ENCODE data around the gene ALDH3B1.
A peak's percentile ranks its signal among the peaks of the same experiment; 100 is the strongest.

The ALDH3B1 gene

GRCh38 chr11:68022531-68022930 is 12.4 kb downstream of the ALDH3B1 start:
- Histone ChIP-seq H3K27me3 (ENCODE audit: low read length) (no peaks in the 10 kb centered on the region), H3K27ac (ENCODE audit: low read depth, low read length) (no peak overlapping the region), H3F3A (ENCODE audit: insufficient read depth) (no peaks in the 10 kb centered on the region; the same call in 1 of the 2 replicates), H2AFZ (ENCODE audit: low read depth, low read length, severe bottlenecking) (no peak overlapping the region), H3K9me2 (replicated peaks; ENCODE audit: insufficient read depth, low read length) (no peaks in the 10 kb centered on the region), H3K36me3 (ENCODE audit: low read length) (no peaks in the 10 kb centered on the region), H3K9ac (ENCODE audit: low read length) (no peak overlapping the region), H3K79me2 (ENCODE audit: insufficient read depth, low read length) (no peaks in the 10 kb centered on the region), H3K9me3 (ENCODE audit: insufficient read depth, low read length) (no peaks in the 10 kb centered on the region), H4K20me1 (ENCODE audit: low read depth, low read length) (no peaks in the 10 kb centered on the region), H3K4me3 (ENCODE audit: insufficient read depth, low read length, poor library complexity, severe bottlenecking) (no peak overlapping the region), H3K4me2 (ENCODE audit: low read depth, low read length, poor library complexity, severe bottlenecking) (no peak overlapping the region)
- TF ChIP-seq CTCF (IDR thresholded peaks at IDR 0.05; ENCODE audit: insufficient read depth, low read length, poor library complexity, severe bottlenecking) (no peak), EZH2phosphoT487 (conservative IDR thresholded peaks at IDR 0.05; ENCODE audit: low read length) (no peak)

- Histone ChIP-seq H4K20me1 (ENCODE audit: low read depth, low read length) (no peaks in the 10 kb centered on the region), H3K27me3 (ENCODE audit: low read length) (no peaks in the 10 kb centered on the region), H3K4me3 (ENCODE audit: insufficient read depth, low read length, poor library complexity, severe bottlenecking) (no peak overlapping the region), H3K4me2 (ENCODE audit: low read depth, low read length, poor library complexity, severe bottlenecking) (no peak overlapping the region), H3K27ac (ENCODE audit: low read depth, low read length) (no peak overlapping the region), H3F3A (ENCODE audit: insufficient read depth) (no peaks in the 10 kb centered on the region; the same call in 1 of the 2 replicates), H3K36me3 (ENCODE audit: low read length) (no peaks in the 10 kb centered on the region), H3K79me2 (ENCODE audit: insufficient read depth, low read length) (no peaks in the 10 kb centered on the region), H3K9me2 (replicated peaks; ENCODE audit: insufficient read depth, low read length) (no peaks in the 10 kb centered on the region), H2AFZ (ENCODE audit: low read depth, low read length, severe bottlenecking) (no peak overlapping the region), H3K9ac (ENCODE audit: low read length) (no peak overlapping the region), H3K9me3 (ENCODE audit: insufficient read depth, low read length) (no peaks in the 10 kb centered on the region)
- TF ChIP-seq CTCF (IDR thresholded peaks at IDR 0.05; ENCODE audit: insufficient read depth, low read length, poor library complexity, severe bottlenecking) (no peak), EZH2phosphoT487 (conservative IDR thresholded peaks at IDR 0.05; ENCODE audit: low read length) (no peak)
Measured at GRCh38 chr11:68024508-68024907, 14.4 kb downstream of the ALDH3B1 start.

GRCh38 chr11:68025047-68025446 is 14.9 kb downstream of the ALDH3B1 start:
- H3K27ac ChIP-seq (ENCODE audit: low read depth, low read length) = no peak overlapping the region
- no peaks in the 10 kb centered on the region for H3K27me3 ChIP-seq (ENCODE audit: low read length)
- no peak overlapping the region for H3K4me3 ChIP-seq (ENCODE audit: insufficient read depth, low read length, poor library complexity, severe bottlenecking)
- H3K9me2 ChIP-seq (replicated peaks; ENCODE audit: insufficient read depth, low read length) = no peaks in the 10 kb centered on the region
- no peaks in the 10 kb centered on the region for H4K20me1 ChIP-seq (ENCODE audit: low read depth, low read length)
- no peaks in the 10 kb centered on the region for H3K79me2 ChIP-seq (ENCODE audit: insufficient read depth, low read length)
- H3K9me3 ChIP-seq (ENCODE audit: insufficient read depth, low read length) = no peaks in the 10 kb centered on the region
- no peak for TF ChIP-seq EZH2phosphoT487 (conservative IDR thresholded peaks at IDR 0.05; ENCODE audit: low read length)
- TF ChIP-seq CTCF (IDR thresholded peaks at IDR 0.05; ENCODE audit: insufficient read depth, low read length, poor library complexity, severe bottlenecking) = peak; percentile 32
- no peaks in the 10 kb centered on the region; the same call in 1 of the 2 replicates for H3F3A ChIP-seq (ENCODE audit: insufficient read depth)
- no peak overlapping the region for H3K4me2 ChIP-seq (ENCODE audit: low read depth, low read length, poor library complexity, severe bottlenecking)
- H3K36me3 ChIP-seq (ENCODE audit: low read length) = no peaks in the 10 kb centered on the region
- H3K9ac ChIP-seq (ENCODE audit: low read length) = no peak overlapping the region
- H2AFZ ChIP-seq (ENCODE audit: low read depth, low read length, severe bottlenecking) = no peak overlapping the region

All from SU-DHL-6 (cell line).